Omental fat pad (tissue), 4 donors: ENCODE measurements around the gene SOD3. TPM values are rescaled to one million over a fixed set of nuclear protein-coding genes. Genes with fewer than 3 reads are reported as not detected.

Experiments used
- ATAC-seq: fragments of 150-250 bp; one replicate; pipeline ENCODE4 v1.9.1; 2016; ENCODE audit warnings: mild to moderate bottlenecking, moderate library complexity; ENCODE audit not compliant: low FRiP score
- DNase-seq: peaks from one replicate; pipeline ENCODE4 v3.0.0-alpha.2; 2019; ENCODE audit warnings: low spot score
- CTCF ChIP-seq, 3 donors: fragments of 450-650 bp; IDR thresholded peaks; one replicate each; pipeline ENCODE4 v1.5.1; 2016 to 2017; ENCODE audit warnings: antibody characterized with exemption in 3 of 3, mild to moderate bottlenecking in 3 of 3, moderate library complexity in 2 of 3
- total RNA-seq, 4 donors: library from RNA; depleted of rRNA; stranded (reverse); fragments of >200 nt; gene quantifications; one replicate each; pipeline ENCODE4 v1.1.0, GENCODE V29; 2016

The SOD3 gene
- total RNA-seq, 4 donors from 2014 or later: 42.3 to 79.5 (median 69.8) TPM

GRCh38 chr4:24820541-24820940 lies 25.2 kb downstream of the SOD3 start:
- no peak for ATAC-seq
- no peak for DNase-seq
- TF ChIP-seq CTCF (IDR thresholded peaks at IDR 0.05): no peak

DNA sequence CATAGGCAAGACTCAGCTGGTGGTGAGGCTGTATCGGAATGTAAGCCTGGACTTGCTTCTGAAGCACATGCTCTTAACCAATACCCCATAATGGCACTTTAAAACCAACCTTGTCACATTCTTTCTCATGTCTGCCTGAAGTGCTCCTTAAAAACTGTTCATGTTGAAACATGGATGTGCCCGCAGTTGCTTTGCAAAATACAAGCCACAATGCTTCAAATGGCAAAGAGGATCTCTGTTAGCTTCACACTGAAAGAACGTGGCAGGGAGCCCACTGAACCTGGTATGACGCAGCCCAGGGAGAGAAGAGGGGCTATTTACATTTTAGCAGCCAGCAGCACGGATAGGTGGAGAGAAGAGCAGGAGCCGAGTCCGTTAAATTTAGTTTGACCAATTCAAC lies 29.3 kb downstream of the SOD3 start:
- ATAC-seq: no peak
- no peak for TF ChIP-seq CTCF (IDR thresholded peaks at IDR 0.05)
- no peak for DNase-seq

- TF ChIP-seq CTCF (IDR thresholded peaks at IDR 0.05): no peak
- ATAC-seq: no peak
- no peak for DNase-seq
These were observed 36.3 kb downstream of the SOD3 start for GRCh38 chr4:24831637-24832036.

DNA sequence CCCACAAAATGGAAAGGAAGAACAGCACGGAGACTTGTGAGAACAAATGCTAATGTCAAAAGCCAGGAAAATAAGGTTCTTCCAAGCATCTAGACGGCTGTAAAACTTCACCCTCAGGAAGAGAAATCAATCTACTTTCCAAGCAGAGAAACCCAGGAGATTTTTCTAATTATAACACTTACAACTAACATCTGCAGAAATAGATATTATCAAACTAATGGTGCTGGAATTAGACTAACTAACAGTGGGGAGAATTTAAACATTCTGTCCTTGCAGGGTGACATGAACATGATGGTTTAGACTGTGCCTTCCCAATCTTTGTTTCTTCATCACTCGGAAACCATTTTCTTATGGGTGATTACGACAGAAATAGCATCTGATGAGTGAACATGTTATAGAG lies 40.3 kb downstream of the SOD3 start:
- no peak for TF ChIP-seq CTCF (IDR thresholded peaks at IDR 0.05)
- DNase-seq (no peak), ATAC-seq (no peak)

DNA sequence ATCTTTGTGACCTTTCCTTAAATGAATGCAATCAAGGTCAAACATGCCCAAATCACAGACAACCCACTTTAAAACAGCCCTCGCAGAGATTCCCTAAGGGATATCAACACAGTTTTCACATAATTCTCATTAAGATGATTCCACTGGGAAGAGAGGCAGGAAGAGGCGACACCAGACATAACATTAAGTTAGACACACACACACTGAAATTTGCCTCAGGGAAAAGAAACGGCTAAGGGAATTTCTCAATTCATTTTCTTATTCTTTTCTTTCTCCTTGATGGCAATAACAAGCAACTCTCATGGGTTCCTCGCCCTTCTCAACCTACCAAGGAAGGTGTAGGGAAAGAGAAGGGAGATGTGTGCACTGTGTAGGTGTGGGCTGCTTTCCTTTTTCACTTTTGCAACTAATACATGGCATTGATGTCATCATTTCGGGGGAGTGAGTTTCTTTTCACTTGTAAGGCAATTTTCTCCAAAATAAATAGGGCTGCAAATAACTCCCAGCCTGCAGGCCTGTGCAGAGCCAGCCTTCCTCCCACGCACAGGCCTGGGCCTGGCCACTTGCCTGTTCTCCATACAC lies 41.4 kb downstream of the SOD3 start:
- TF ChIP-seq CTCF (IDR thresholded peaks at IDR 0.05): no peak
- no peak for DNase-seq
- no peak for ATAC-seq

DNA sequence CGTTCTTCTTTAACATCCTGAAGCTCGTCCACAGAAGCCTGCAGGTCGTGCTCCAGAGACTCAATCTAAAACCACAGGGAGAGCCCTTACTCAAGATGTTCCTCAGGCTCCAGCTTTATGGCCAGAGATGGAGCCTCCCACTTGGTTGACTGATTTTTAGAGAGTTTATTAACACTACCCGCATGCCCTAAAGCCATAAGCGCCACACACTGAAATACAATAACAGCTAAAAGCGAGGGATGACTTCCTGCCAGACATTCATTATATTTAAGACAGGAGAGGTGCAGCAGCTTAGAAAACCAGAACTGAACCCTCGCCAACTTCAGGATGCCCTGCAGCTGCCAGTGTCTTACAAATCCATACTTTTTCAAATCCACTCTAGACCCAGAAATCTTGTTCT lies 42.0 kb downstream of the SOD3 start:
- ATAC-seq: no peak
- no peak for TF ChIP-seq CTCF (IDR thresholded peaks at IDR 0.05)
- no peak for DNase-seq

- no peak for ATAC-seq
- TF ChIP-seq CTCF (IDR thresholded peaks at IDR 0.05): no peak
- no peak for DNase-seq
These were observed 42.4 kb downstream of the SOD3 start for GRCh38 chr4:24837781-24838180.
